K562 (cell line): Measurements from ENCODE around the gene TMC5. TPM values are rescaled to one million over a fixed set of nuclear protein-coding genes. Genes with fewer than 3 reads are reported as not detected.

Experiments
- ATAC-seq: fragments of 200-7000 bp; cut with Tn5 transposase; 3 replicates; pipeline ENCODE4 v1.9.1; 2020; ENCODE audit warnings: moderate library complexity
- BruUV-seq: library from RNA; stranded (reverse); fragments of 400-500 nt; replicated peaks from 2 replicates; lab custom pipeline; 2021; lab: Mats Ljungman, UMichigan
- CTCF ChIA-PET: fragments of 300-600 bp; formaldehyde crosslinking; extraction: SDS; loops from one replicate; lab custom pipeline; 2021; ENCODE audit warnings: low intra/inter-chr PET ratio; lab: Yijun Ruan, JAX
- POLR2A ChIA-PET: fragments of 300-600, 350-650 bp; sonication (Branson Sonifier 250); formaldehyde crosslinking; extraction: SDS; loops from one replicate; lab custom pipeline; 2021; ENCODE audit warnings: antibody characterized with exemption, inconsistent platforms; lab: Yijun Ruan, JAX
- DNase-seq, 4 experiments: peaks; one replicate each; pipeline versions ENCODE4 v3.0.0 to v3.0.0-alpha.2; 2011 to 2018; ENCODE audit warnings: low spot score in 3 of 4, mixed read lengths in 3 of 4; ENCODE audit errors: extremely low read depth in 1 of 4
- FAIRE-seq: peaks from 2 replicates; lab custom pipeline; 2011; peaks lifted over from hg19 to GRCh38; lab: Jason Lieb, UNC
- H2AFZ ChIP-seq: 2 replicates; pipeline ENCODE4 v1.6.0; 2011; ENCODE audit warnings: low read depth, low read length, control low read depth, inconsistent platforms
- H3K27ac ChIP-seq: fragments of 200-600 bp; 3 replicates; pipeline ENCODE4 v1.8.0; 2011; ENCODE audit warnings: low read depth, mild to moderate bottlenecking, control low read depth, inconsistent platforms, low read length, moderate library complexity, mixed read lengths; ENCODE audit errors: extremely low read depth
- H3K27me3 ChIP-seq, 2 experiments: fragments of 300-600 bp in 1 of 2; 2 replicates in 1 of 2; 3 replicates in 1 of 2; pipeline versions ENCODE4 v1.6.0 to v1.8.0; 2011; ENCODE audit warnings: inconsistent platforms in 2 of 2, low read length in 2 of 2, mild to moderate bottlenecking in 1 of 2, mixed read lengths in 1 of 2, moderate library complexity in 1 of 2; ENCODE audit not compliant: control insufficient read depth in 2 of 2, insufficient read depth in 2 of 2
- H3K36me3 ChIP-seq: fragments of 300-600 bp; 3 replicates; pipeline ENCODE4 v1.8.0; 2011; ENCODE audit warnings: mild to moderate bottlenecking, low read length, inconsistent platforms; ENCODE audit not compliant: control insufficient read depth, insufficient read depth
- H3K4me1 ChIP-seq, 2 experiments: fragments of 200-600 bp in 1 of 2; replicated peaks in 1 of 2; 2 replicates in 1 of 2; 3 replicates in 1 of 2; pipeline versions ENCODE4 v1.5.1 to v1.8.0; 2011; ENCODE audit warnings: inconsistent platforms in 2 of 2, low read length in 2 of 2, mild to moderate bottlenecking in 1 of 2, mixed read lengths in 1 of 2, moderate library complexity in 1 of 2; ENCODE audit not compliant: control insufficient read depth in 2 of 2, insufficient read depth in 2 of 2
- H3K4me2 ChIP-seq: 2 replicates; pipeline ENCODE4 v1.6.1; 2011; ENCODE audit warnings: low read length, control low read depth, inconsistent platforms, mixed read lengths; ENCODE audit not compliant: insufficient read depth
- H3K4me3 ChIP-seq: fragments of 200-600 bp; sonication (generic), shearing (Covaris generic); 2 replicates; pipeline ENCODE4 v1.5.1; 2016; ENCODE audit warnings: control low read depth, inconsistent platforms
- H3K79me2 ChIP-seq: fragments of 200-600 bp; 3 replicates; pipeline ENCODE4 v1.8.0; 2011; ENCODE audit warnings: low read length, inconsistent platforms; ENCODE audit not compliant: control insufficient read depth, insufficient read depth
- H3K9ac ChIP-seq, 2 experiments: 2 replicates each; pipeline versions ENCODE4 v1.6.0 to v1.6.1; 2011; ENCODE audit warnings: low read depth in 2 of 2, low read length in 2 of 2, control low read depth in 1 of 2, inconsistent platforms in 1 of 2, mild to moderate bottlenecking in 1 of 2, mixed read lengths in 1 of 2; ENCODE audit not compliant: insufficient read depth in 1 of 2
- H3K9me1 ChIP-seq: one replicate; pipeline ENCODE4 v1.6.0; 2011; ENCODE audit warnings: inconsistent platforms, mild to moderate bottlenecking, low read length, moderate library complexity; ENCODE audit not compliant: control insufficient read depth, insufficient read depth
- H3K9me3 ChIP-seq: replicated peaks from 2 replicates; pipeline ENCODE4 v1.5.1; 2011; ENCODE audit warnings: low read depth, low read length, inconsistent platforms; ENCODE audit not compliant: control insufficient read depth, insufficient read depth
- H4K20me1 ChIP-seq: replicated peaks from 2 replicates; pipeline ENCODE4 v1.6.1; 2011; ENCODE audit warnings: low read length, inconsistent platforms, mixed read lengths; ENCODE audit not compliant: control insufficient read depth, insufficient read depth
- CBFA2T2 ChIP-seq: fragments of 450-650 bp; conservative IDR thresholded peaks from 2 replicates; pipeline ENCODE4 v1.6.1; 2017; ENCODE audit warnings: mild to moderate bottlenecking
- DNMT1 ChIP-seq: fragments of 450-650 bp; IDR thresholded peaks from 2 replicates; pipeline ENCODE4 v1.6.1; 2016; ENCODE audit warnings: antibody characterized with exemption, mild to moderate bottlenecking
- HCFC1 ChIP-seq: IDR thresholded peaks from 2 replicates; pipeline ENCODE4 v1.6.1; 2012; ENCODE audit warnings: low read depth, low read length, improper control_type of control experiment
- NFYB ChIP-seq: IDR thresholded peaks from 2 replicates; pipeline ENCODE4 v1.6.1; 2011; ENCODE audit warnings: mild to moderate bottlenecking, moderate library complexity; ENCODE audit not compliant: insufficient read length; ENCODE audit errors: extremely low read depth
- POLR2AphosphoS5 ChIP-seq: IDR thresholded peaks from 2 replicates; pipeline ENCODE4 v1.6.1; 2011; ENCODE audit warnings: mild to moderate bottlenecking, low read depth, low read length, moderate library complexity; ENCODE audit not compliant: control insufficient read depth, insufficient read depth
- RAD21 ChIP-seq, 2 experiments: fragments of 250-450 bp in 1 of 2; fragments of 450-650 bp in 1 of 2; sonication (Bioruptor Pico) in 1 of 2; formaldehyde crosslinking in 1 of 2; IDR thresholded peaks in 1 of 2; conservative IDR thresholded peaks in 1 of 2; 2 replicates each; pipeline versions ENCODE4 v1.4.0 to v1.8.0; 2020 to 2022; ENCODE audit warnings: mild to moderate bottlenecking in 2 of 2, moderate library complexity in 1 of 2
- RAD51 ChIP-seq: fragments of 450-650 bp; IDR thresholded peaks from 2 replicates; pipeline ENCODE4 v1.7.1; 2016; ENCODE audit warnings: low read depth, mild to moderate bottlenecking, borderline replicate concordance
- TOE1 ChIP-seq, 2 experiments: fragments of 450-650 bp in 1 of 2; sonication (generic) in 1 of 2; formaldehyde crosslinking in 1 of 2; IDR thresholded peaks; 2 replicates each; pipeline versions ENCODE4 v1.7.1 to v1.8.0; 2016 to 2022; ENCODE audit warnings: borderline replicate concordance in 2 of 2, mild to moderate bottlenecking in 2 of 2, antibody characterized with exemption in 1 of 2, inconsistent platforms in 1 of 2, low read depth in 1 of 2, missing genetic modification reagents in 1 of 2, moderate library complexity in 1 of 2
- USF2 ChIP-seq: sonication (generic); formaldehyde crosslinking; IDR thresholded peaks from 2 replicates; pipeline ENCODE4 v1.5.0; 2020; ENCODE audit warnings: missing genetic modification reagents
- WGBS: fragments of 100-300 bp; shearing (Covaris generic); methylation state at CpG from one replicate; pipeline ENCODE4 v1.1.6; 2016; ENCODE audit warnings: low coverage, mixed read lengths; ENCODE audit not compliant: insufficient coverage; ENCODE audit errors: missing lambda C conversion rate; 5-methylcytosine and 5-hydroxymethylcytosine counted together
- in situ Hi-C: fragments of 300-500 bp; cut with MboI; formaldehyde crosslinking; loops from 4 replicates; pipeline ENCODE4 v1.15.0; 2018; ENCODE audit warnings: inconsistent platforms, mixed read lengths
- intact Hi-C: fragments of 100-400 bp; cut with micrococcal nuclease; formaldehyde crosslinking; loops from 2 replicates; pipeline ENCODE4 v1.14.2; 2022
- polyA plus RNA-seq, 8 experiments: library from polyadenylated mRNA; depleted of rRNA in 4 of 8; stranded (reverse) in 5 of 8; unstranded in 3 of 8; fragments of >200 nt; fragmentation: Nextera tagmentation in 2 of 8; fragmentation: Illumina TruSeq in 1 of 8; extraction: Ambion mirVana in 2 of 8; extraction: Trizol in 1 of 8; gene quantifications; 2 replicates each; pipeline versions ENCODE4 v1.2.1 to v1.2.3, GENCODE V29; 2011 to 2014; ENCODE audit warnings: inconsistent platforms in 1 of 8, missing spikeins in 1 of 8
- total RNA-seq, 7 experiments: library from RNA; depleted of rRNA in 6 of 7; stranded (reverse); fragments of >200 nt in 6 of 7; fragmentation: Illumina TruSeq in 2 of 7; extraction: Trizol in 2 of 7; gene quantifications; 2 replicates each; pipeline versions ENCODE4 v1.2.1 to v1.2.3, GENCODE V29; 2011 to 2021; ENCODE audit warnings: low replicate concordance in 1 of 7
- TF ChIP-seq, protein P1 (sequence below): fragments of 450-650 bp; formaldehyde crosslinking; IDR thresholded peaks from 2 replicates; pipeline ENCODE4 v1.4.0; 2022; ENCODE audit warnings: mild to moderate bottlenecking, moderate library complexity
- TF ChIP-seq, protein P2 (sequence below): sonication (generic); formaldehyde crosslinking; IDR thresholded peaks from 2 replicates; pipeline ENCODE4 v1.9.0; 2022; ENCODE audit warnings: mild to moderate bottlenecking, missing genetic modification reagents
- TF ChIP-seq, protein P3 (sequence below): fragments of 450-650 bp; formaldehyde crosslinking; IDR thresholded peaks from 2 replicates; pipeline ENCODE4 v1.4.0; 2020; ENCODE audit warnings: mild to moderate bottlenecking, mixed read lengths

The TMC5 gene
- total and polyA plus RNA-seq, 9 of the 15 experiments (the other 6 are each of a cell fraction or from before 2014, with no cell fraction given), result 0.83 to 2.6 (median 1.6) TPM

- TF ChIP-seq RAD21 (CRISPR knock-in tag; conservative IDR thresholded peaks at IDR 0.05 in 1 of 2, IDR thresholded peaks at IDR 0.05 in 1 of 2), result peak; percentile 85 to 94
Measured at GRCh38 chr16:19375561-19376158, 42.0 kb upstream of the TMC5 start (continued).

GRCh38 chr16:19377864-19378263 lies 39.8 kb upstream of the TMC5 start:
- no peaks in the 10 kb centered on the region for H3K9me3 ChIP-seq
- in situ Hi-C loops, result loop anchor here (5.0 to 25.0 kb wide), 4 partner anchors 203 to 509 kb away; partner anchors contain the start of genes GPRC5B and TMC7
- no peak for FAIRE-seq
- ChIA-PET POLR2A (no interaction called here), CTCF (interaction anchor here (0.5 to 3.4 kb wide), 2 partner anchors 292 to 1881 kb away, joined by 3 to 29 read pairs; no protein-coding TSS in a partner anchor)
- no peaks in the 10 kb centered on the region for H3K9me1 ChIP-seq
- no peak overlapping the region for H3K4me3 ChIP-seq
- H3K79me2 ChIP-seq, result no peaks in the 10 kb centered on the region
- peaks cover 0 to 2% of the 10 kb centered on the region in 2 experiments; a peak in 1 of 5 replicates for H3K4me1 ChIP-seq
- H3K36me3 ChIP-seq, result no peaks in the 10 kb centered on the region
- no peak overlapping the region for H3K4me2 ChIP-seq
- ATAC-seq, result no peak; the same call in 2 of the 3 replicates
- no peak overlapping the region for H3K9ac ChIP-seq
- intact Hi-C loops, result loop anchor here (5.0 to 10.0 kb wide), 2 partner anchors 203 to 396 kb away; partner anchors contain the start of gene TMC7
- H2AFZ ChIP-seq, result no peak overlapping the region
- H3K27me3 ChIP-seq, result peaks cover 0 to 2% of the 10 kb centered on the region in 2 experiments; a peak in 3 of 5 replicates
- no peak overlapping the region for H3K27ac ChIP-seq
- WGBS, result 0% methylated on average over 3 of the region's 3 CpGs
- TF ChIP-seq, protein P1, sequence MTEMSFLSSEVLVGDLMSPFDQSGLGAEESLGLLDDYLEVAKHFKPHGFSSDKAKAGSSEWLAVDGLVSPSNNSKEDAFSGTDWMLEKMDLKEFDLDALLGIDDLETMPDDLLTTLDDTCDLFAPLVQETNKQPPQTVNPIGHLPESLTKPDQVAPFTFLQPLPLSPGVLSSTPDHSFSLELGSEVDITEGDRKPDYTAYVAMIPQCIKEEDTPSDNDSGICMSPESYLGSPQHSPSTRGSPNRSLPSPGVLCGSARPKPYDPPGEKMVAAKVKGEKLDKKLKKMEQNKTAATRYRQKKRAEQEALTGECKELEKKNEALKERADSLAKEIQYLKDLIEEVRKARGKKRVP, result no peak
- TF ChIP-seq POLR2AphosphoS5, result no peak
- TF ChIP-seq USF2, result peak; percentile 72
- TF ChIP-seq HCFC1, result no peak
- peak; percentile 67; the same call in 1 of the 2 replicates for TF ChIP-seq TOE1 (IDR thresholded peaks at IDR 0.05; ENCODE audit: borderline replicate concordance)
- no peak for TF ChIP-seq TOE1 (CRISPR knock-in tag; IDR thresholded peaks at IDR 0.05; ENCODE audit: borderline replicate concordance, low read depth)
- TF ChIP-seq CBFA2T2, result peak; percentile 18; the same call in 1 of the 2 replicates
- TF ChIP-seq, protein P2, sequence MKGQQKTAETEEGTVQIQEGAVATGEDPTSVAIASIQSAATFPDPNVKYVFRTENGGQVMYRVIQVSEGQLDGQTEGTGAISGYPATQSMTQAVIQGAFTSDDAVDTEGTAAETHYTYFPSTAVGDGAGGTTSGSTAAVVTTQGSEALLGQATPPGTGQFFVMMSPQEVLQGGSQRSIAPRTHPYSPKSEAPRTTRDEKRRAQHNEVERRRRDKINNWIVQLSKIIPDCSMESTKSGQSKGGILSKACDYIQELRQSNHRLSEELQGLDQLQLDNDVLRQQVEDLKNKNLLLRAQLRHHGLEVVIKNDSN (CRISPR knock-in tag), result peak; percentile 63
- peak; percentile 63 for TF ChIP-seq NFYB
- peak; percentile 76 for TF ChIP-seq RAD51
- TF ChIP-seq DNMT1, result no peak
- TF ChIP-seq, protein P3, sequence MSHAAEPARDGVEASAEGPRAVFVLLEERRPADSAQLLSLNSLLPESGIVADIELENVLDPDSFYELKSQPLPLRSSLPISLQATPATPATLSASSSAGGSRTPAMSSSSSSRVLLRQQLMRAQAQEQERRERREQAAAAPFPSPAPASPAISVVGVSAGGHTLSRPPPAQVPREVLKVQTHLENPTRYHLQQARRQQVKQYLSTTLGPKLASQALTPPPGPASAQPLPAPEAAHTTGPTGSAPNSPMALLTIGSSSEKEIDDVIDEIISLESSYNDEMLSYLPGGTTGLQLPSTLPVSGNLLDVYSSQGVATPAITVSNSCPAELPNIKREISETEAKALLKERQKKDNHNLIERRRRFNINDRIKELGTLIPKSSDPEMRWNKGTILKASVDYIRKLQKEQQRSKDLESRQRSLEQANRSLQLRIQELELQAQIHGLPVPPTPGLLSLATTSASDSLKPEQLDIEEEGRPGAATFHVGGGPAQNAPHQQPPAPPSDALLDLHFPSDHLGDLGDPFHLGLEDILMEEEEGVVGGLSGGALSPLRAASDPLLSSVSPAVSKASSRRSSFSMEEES (CRISPR knock-in tag), result peak; percentile 88
- BruUV-seq, result no TSS peak
- peak in 3 of 4 experiments; percentile 48 to 64 (median 58) for DNase-seq
- no peaks in the 10 kb centered on the region for H4K20me1 ChIP-seq
